HG02938 (cell line): Measurements from ENCODE around the gene NFATC2.
A peak's percentile ranks its signal among the peaks of the same experiment; 100 is the strongest.
"Not testable (repeated sequence)": the region's sequence is repeated elsewhere in the genome, so short reads cannot be mapped to it uniquely, and the experiment has no call there.

Source experiments
- ATAC-seq: cut with Tn5 transposase; IDR thresholded peaks from one replicate; pipeline ENCODE4 v1.9.1; 2021; ENCODE audit warnings: mild to moderate bottlenecking, moderate library complexity; ENCODE audit not compliant: unreplicated experiment

Gene NFATC2

DNA sequence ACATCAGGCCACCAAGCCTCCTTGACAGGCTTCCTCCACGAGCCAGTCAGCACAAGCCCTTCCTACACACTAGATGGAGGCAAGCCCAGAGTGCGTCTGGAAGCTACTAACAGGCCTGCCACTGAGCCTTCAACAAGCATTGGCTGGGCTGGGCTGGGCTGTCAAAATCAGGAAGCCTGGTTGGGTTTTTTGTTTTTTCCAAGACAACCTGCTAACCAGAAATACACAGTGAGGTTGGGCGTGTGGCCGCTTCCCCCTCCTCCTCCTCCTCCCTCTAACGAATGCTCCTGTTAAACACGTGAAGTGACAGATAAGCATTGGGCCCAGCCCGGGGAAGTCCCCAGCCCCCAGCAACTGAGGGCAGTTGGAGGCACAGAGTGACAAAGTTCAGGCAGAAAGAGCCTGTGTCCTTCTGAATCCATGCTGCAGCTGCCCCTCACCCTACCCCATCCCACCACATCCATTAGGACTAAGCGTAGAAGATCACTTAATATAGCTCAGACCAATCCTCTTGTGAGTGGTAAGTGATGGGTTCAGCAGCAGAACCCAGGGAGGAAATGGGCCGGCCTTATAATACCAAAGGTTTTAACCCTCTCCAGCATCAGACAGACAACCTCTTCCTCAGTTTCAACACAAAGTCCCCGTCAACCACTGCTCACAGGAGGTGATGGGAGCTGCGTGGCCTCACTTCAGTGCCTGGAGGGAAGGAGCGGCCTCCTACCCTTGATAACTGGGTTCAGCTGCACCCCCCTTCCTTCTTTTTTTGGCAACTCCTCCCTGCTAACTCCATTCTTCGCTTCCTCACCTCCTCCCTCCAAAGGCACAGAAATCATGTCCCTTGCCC is 1.1 kb downstream of the NFATC2 start:
- ATAC-seq, result peak; percentile 50

DNA sequence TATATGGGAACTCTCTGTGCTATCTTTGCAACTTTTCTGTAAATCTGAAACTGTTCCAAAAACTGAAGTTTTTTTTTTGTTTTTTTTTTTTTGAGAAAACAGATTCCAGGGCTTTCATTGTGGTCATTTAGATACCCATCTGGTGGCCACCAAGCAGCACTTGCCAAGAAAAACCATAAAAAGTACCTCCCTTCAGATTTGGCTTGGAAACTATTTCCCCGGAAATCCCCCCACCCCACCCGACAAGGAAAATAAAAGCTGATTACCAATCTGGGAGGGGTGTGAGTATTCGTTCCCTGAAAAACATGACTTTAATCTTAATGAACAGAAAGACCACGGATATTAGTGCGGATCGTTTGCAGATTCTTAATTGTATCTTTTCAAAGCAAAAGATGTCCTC is 1.9 kb downstream of the NFATC2 start:
- no peak for ATAC-seq

DNA sequence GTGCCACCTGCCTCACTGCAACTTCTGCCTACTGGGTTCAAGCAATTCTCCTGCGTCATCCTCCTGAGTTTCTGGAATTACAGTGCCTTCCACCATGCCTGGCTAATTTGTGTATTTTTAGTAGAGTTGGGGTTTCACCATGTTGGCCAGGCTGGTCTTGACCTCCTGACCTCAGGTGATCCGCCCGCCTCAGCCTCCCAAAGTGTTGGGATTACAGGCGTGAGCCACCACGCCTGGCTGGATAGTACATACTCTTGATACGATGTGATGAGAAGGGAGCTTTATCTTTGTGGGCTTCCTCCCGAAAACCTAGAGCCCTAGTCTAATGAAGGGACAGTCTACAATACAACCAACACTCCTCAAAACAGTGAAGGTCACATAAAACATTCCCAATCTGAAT is 2.4 kb downstream of the NFATC2 start:
- ATAC-seq, result not testable (repeated sequence)

DNA sequence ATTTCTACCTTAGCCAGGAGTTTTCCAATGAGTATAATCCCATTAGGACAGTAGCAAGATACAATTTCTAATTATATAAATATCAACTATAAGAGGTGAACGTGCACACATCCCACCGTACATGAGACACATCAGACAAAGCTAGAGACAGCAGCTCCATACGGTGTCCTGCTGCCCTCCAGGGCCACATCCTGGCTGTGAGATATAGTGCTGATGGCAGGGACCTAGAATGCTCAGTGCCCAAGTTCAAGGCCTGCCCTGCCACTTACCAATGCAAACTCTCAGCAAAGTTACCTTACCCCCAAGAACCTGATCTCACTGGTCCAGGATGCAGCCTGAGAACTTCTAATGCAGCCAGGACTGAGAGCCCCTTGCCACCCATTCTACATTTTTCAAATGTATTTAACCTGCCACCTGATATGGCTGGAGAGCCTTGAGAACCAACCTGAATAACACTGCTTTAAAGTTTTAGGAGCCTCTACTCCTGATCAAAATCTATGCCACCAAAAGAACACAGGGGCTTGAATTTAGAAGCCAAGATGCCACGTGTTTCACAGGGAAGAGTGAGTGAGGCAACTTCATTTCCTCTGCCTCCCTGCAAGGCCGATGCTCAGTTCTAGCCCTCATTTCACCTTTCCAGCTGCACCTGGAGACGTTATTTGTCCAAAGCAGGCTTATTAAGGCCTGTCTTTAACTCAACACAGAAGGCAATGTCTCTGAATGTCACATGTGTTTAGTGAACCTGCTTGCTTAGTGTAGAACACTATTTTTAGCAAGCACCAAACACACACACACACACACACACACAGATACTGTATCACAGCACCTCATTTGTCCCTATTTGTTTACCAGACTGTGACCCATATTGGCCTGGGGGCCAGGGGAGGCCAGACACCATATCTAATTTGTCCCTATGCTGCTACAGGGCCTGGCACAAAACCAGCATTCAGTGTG is 6.1 kb downstream of the NFATC2 start:
- ATAC-seq, result no peak

DNA sequence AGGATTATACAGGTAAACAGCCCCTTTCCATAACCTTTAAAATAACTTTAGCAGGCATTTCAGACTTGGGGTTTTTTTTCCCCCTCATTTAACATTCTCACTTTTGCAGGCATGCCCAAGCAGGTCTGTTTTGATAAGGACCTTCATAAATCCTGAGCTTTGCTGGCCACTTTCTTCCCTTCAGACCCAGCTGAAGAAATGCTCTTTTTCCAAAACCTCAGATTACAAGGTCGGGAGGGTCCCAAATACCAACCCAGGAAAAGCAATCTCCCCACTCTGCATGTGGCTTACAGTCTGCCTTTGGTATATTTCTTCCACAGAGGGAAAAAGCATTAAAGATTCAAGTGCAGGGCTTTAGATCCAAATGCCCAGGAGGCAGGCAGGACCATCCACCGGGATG is 6.8 kb downstream of the NFATC2 start:
- ATAC-seq, result no peak

DNA sequence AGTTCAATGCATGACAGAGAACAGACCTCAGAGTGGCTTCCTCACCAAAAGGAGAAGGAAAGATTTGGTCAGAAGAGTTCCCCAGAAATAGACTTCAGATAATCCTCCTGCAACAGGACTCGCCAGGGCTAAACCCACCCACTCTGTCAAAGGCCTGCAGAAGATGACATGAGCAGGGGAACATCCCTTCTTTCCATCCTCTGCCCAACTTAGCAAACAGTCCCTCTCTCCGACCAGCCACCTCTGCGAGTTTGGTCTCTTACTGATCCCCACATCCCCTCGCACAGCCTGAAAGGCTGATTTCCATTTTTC is 7.5 kb downstream of the NFATC2 start:
- no peak for ATAC-seq

DNA sequence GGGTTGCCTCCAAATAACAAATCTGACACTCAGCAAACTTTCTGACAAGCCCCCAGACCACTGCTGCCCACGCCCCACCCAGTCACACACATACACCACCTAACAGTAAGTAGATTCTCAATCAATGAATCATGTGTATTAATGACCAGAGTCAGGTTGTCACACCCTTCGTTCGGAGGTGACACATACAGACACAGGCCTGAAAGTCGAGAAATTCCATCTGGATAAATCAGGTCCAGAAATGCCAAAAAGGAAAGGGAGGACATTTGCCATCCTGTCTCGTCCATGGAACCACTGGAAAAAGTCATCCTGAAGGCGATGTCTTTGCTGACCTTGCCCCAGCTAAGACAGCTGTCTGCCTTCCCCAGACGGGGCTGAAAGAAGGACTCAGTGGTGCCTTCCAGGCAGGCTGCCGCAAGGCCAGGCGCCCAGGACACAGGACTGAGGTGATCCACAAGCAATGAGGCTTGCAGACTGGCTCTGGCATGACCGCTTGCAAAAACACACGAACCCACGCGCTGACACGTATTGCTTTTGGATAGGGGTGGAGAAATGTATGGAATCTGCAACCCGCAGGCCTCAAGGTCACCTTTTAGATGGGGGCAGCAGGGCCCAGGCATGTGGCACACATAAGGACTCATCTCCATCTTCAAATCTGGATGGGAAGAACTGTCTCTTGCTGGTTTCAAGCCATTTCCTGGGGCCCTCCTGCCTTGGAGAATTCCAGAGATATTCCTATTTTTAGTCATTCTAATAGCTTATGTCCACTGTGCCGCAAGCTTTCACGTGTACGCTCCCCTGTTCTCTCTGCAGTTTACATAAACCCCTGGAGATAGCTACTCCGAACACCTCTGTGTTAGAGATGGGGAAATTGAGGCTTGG is 9.0 kb downstream of the NFATC2 start:
- ATAC-seq, result no peak

DNA sequence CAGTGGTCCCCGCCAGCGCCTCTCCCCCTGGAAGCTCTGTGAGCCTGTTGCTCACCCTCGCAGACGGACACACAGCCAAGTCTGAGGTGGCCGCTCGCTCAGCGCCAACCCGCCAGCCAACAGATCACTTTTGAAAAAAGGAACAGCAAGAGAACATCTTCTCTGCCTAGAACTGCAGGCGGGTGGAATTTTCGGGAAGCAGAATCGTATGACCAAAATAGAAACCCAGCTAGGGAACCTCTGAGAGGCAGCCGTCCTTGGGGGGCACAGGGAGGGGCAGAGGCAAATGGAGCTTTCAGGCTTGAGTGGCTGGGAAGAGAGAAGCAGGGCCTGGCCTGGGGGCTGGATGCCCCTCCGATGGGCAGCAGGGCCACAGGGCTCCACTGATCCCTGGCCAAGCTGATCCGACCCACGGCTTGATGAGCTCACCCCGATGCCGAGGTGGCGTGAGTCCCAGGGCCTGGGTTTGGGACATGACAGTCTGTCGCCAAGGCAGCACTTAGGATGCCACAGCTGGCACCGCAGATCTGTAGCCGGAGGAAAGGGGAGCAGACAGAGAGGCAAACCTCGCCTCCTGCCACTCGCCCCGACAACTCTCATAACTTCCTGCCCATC is 9.8 kb downstream of the NFATC2 start:
- ATAC-seq, result no peak

DNA sequence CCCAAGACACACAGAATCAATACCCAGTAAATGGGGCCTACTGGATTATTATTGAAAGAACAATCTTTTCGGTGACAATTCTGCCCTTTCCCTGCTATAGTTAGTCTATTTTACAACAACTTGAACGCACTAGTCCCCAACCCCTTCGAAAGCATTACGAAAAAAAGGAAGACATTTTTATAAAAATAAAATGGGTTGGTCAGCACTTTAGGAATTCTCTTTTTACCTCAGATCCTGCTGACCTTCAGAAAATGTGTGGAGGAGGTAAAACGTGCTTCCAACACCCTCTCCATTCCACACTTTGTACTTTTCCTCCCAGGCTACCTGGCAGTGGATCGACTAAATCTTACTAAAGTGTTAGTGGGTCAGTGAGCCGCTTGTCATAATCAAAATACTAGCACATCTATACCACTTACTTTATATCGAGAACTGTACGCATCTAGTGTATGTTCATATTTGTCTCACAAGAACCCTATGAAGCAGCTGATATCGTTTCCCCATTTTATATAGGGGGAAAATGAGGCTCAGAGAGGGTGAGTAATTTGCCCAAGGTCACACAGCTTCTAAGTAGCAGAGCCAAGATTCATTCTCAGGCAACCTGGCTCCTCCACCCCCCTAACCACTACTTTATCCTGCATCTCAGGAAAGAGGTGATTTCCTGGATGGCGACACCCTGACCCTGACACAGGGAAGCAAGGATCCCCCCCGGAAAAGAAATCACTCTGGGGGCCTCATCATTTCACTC is 10.6 kb downstream of the NFATC2 start:
- ATAC-seq, result no peak

DNA sequence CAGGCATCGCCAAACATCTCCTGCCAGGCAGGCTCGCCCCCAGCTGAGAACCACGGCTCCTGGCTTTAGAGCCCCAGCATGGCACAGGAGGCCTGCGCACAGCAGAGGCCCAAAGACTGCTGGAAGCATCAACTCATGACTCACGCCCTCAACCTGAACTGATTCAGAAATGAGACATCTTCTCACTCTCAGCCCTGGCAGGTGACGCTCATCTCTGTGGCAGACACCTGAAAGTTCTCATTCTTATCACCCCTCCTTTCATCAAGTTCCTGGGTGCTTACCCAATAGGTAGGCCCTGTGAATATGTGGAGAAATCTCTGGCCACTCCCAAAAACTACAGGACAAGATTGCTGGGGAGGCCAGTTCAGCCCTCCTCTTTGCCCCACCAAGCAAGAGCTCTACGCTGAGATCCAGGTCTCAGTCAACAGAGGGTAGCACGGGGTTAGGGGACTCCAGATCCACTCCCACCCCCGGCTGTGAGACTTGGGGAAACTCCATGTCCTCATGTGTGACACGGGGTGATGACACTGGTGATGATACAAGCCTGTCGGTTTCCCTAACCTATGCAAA is 11.3 kb downstream of the NFATC2 start:
- peak; percentile 49 for ATAC-seq

DNA sequence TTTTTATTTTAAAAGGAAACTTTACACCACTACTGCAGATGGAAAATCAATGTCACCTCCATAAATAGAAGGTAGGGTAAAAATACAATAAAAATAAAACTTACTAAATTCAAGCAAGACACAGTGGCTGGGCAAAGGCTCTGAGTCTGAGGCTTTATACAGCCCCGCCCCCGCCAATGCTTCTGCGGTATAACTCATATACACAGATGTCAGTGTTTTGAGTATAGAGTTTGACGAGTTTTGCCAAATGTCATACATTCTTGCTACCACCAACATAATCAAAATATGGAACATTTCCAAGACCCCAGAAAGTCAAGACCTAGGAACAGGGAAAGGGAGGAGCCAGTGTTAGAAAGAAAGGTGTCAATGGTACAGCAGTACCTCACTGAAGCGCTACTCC is 12.8 kb downstream of the NFATC2 start:
- no peak for ATAC-seq

DNA sequence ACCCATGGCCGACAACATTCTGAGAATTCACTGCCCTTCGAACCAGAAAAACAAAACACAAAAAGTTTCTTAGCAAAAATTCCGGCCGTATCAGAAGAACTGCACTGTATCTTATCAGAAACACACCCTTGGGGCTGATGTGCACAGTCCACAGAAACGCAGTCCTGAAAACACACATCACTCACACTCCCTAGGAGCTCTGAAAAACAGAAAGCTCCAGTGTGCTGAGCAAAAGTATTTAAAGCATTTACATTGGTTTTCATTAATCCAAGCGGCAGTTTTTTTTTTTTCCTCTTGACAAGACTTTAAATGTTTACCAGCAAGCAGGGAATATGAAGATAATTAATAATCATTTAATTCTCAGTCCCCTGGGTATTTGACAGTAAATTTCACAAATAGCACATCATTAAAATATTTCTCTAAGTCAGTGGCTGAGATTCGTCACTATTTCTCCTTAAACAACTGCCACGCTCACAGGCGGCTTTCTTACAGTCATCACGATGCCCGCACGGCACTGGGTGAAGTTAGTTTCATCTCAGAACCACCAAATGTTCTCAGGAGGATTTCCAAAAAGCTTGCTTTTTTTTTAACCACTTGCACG is 13.3 kb downstream of the NFATC2 start:
- no peak for ATAC-seq

DNA sequence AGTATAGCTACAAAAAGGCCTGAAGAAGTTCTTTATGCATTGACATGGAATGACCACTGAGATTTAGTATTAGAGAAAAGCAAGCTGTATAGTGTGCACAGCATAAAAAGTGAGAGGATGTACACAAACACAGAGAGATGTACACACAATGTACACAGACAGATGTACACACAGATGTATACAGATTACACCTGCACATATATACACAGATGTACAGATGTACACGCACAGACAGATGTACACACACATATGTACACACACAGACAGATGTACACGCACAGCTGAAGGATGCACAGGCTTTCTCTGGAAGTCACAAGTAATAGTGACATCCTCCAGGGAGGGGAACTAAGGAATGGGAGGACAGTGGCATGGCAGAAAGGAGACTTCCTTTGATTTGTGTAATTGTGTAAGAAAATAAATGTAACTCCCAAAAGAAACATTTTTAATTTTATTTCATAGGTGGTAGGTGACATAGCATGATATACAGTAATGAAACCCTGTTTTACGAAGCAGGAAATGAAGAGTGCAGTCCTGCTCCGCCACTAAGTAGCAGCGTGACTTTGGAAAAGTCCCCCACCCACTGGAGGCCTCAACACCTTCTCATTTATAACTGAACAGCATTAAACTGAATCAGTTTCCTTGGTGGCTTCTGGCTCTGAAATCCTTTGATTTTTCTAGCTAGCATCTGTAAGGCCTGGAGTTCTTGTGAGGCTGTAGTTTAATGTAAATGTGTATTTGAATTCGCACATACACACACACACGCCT is 14.1 kb downstream of the NFATC2 start:
- ATAC-seq, result no peak

DNA sequence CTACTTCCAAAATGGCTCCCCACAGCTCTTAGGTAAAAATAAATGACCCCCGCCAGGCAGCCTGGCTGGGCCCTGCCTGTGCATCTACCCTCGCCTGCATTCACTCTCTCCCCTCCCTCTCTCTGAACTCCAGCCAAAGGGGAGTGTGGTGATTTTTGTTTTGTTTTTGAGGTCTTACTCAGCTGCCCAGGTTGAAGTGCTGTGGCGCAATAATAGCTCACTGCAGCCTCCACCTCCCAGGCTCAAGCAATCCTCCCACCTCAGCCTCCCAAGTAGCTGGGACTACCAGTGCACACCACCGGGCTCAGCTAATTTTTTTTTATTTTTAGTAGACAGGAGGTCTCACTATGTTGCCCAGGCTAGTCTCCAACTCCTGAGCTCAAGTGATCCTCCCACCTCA is 15.8 kb downstream of the NFATC2 start:
- ATAC-seq, result no peak

DNA sequence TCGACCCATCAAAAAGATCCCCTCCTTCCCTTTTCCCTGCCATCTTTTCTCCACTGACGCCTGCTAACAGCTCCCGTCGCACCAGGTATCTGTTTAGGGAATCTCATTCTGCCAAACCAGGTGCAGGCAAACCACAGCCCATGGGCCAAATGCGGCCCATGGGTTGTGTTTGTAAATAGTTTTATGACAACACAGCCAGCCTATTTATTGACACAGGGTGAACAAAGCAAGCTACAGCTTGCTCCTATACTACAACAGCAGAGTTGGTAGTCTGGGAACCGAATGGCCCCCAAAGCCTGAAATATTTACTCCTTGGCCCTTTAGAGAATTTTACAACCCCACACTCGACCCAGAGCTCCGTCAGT is 16.4 kb downstream of the NFATC2 start:
- ATAC-seq, result no peak

DNA sequence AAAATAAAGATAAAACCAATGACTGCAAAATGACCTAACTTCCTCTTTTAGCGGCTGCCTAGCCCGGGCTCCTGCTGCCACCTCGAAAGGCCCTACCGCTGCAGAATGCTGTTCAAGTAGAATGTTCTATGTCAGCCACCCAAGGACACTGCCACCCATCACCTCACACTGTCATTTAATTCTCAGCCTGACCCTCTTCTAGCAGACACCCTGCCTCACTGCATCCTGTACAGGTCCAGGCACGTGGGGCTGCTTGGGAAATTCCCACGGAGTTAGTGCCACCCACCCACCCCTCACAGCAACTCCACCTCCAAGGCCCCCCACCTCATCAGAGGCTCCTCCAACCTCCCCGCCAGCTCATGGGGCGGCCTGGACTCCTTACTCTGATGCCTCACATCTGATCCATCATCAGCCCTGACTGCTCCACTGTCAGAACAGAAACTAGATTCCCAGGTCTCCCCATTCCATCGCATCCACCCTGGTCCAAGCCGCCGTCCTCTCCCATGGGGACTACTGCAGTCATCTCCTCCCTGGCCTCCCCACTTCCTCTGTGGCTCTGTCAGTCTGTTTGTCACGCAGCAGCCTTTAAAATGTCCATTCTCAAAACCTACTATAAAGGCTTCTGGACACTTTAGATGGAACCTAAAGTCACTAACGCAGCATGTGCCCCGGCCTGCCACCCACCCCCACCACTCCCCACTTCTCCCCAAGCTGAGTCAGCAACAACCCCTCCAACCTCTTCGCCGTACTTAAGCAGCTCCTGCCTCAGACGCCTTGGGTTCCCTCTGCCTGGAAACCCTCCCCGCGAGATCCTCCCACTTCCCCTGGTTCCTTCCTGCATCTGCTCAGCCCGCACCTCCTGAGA is 17.0 kb downstream of the NFATC2 start:
- ATAC-seq, result no peak

DNA sequence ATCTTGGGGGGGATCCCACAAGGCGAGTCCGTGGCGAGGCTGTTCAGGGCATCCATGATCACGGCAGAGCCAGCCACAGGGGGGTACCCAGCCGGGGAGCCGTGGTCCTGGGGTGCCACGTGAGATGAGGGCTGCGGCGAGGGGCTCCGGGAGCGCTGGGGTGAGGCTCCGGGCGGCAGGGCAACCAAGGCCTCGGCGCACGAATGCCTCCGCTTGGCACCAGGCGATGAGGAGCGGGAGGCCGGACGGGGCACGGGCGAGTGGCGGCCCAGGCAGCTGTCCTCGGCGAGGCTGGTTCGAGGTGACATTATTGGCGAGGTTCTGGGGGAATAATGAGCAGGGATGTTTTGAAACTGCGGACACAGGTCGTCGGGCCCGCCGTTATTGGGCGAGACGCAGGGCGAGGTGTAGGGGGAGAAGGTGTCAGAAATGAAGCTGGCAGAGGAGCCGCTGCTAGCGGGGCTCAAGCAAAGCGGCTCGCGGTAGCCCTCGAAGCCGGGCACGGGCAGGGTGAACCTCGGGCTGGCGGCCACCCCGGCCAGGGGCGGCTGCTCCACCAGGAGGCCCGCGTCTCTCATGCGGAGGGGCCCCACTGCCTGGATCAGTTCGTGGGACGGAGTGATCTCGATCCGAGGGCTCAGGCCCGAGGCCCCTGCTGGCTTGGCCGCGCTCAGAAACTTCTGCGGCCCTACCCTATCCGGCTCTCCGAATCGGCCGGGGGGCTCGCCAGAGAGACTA is 19.1 kb downstream of the NFATC2 start:
- no peak for ATAC-seq
